Renal pelvis (tissue), 4 donors: ENCODE data around the gene CDK18. TPM values are rescaled to one million over a fixed set of nuclear protein-coding genes. Genes with fewer than 3 reads are reported as not detected.

ENCODE experiments used
- DNase-seq: peaks from one replicate; pipeline ENCODE4 v3.0.0-alpha.2; 2013
- polyA plus RNA-seq, 3 donors: library from polyadenylated mRNA; unstranded; fragments of 120-200 nt; gene quantifications; one replicate each; pipeline ENCODE4 v1.2.1, GENCODE V29; 2013; ENCODE audit not compliant: insufficient read length in 3 of 3

Gene CDK18
- polyA plus RNA-seq, 3 donors, result 28.3 to 35.6 (median 32.7) TPM

DNA sequence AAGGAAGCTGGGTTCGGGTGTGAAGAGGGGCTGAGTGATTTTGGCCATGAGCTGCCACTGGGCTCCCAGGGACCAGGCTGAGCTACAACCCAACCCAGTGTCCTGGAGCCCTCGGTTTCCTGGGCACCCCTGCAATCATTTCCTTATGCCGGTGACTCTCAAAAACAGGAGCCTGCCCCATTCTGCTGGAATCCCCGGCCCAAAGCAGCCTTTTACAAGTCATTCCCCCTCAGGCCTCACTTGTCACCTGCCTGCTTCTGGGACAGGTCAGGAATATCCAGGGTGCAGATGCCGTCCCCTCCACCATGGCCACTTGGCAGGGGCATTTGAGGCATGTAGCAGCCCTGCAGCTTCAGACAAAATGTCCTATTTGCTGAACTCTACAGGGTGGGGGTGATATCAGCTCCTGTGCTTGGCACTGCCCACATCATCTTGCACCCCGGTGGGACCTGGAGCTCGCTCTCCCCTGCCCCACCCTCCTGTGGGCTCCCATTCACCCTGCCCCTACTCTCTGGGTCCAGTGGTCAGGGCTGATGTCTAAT, 30.0 kb downstream of the CDK18 start:
- no peak for DNase-seq

DNA sequence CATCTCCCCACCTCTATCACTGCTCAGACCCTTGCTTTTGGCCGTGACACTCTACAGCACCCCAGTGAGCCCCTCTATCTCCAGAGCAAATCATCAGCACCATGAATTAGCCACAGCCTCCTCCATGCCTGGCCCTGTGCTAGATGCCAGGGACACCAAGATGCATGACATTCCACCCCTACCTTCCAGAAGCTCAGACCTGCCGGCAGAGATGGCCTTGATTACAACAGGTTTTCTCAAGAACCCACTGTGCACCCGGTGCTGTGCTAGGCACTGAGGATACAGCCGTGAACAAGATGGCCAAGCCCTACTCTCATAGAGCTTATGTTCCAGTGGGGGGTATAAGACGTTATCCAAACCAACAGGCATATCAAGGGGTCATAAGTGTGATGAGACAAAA, 30.6 kb downstream of the CDK18 start:
- DNase-seq, result no peak

DNA sequence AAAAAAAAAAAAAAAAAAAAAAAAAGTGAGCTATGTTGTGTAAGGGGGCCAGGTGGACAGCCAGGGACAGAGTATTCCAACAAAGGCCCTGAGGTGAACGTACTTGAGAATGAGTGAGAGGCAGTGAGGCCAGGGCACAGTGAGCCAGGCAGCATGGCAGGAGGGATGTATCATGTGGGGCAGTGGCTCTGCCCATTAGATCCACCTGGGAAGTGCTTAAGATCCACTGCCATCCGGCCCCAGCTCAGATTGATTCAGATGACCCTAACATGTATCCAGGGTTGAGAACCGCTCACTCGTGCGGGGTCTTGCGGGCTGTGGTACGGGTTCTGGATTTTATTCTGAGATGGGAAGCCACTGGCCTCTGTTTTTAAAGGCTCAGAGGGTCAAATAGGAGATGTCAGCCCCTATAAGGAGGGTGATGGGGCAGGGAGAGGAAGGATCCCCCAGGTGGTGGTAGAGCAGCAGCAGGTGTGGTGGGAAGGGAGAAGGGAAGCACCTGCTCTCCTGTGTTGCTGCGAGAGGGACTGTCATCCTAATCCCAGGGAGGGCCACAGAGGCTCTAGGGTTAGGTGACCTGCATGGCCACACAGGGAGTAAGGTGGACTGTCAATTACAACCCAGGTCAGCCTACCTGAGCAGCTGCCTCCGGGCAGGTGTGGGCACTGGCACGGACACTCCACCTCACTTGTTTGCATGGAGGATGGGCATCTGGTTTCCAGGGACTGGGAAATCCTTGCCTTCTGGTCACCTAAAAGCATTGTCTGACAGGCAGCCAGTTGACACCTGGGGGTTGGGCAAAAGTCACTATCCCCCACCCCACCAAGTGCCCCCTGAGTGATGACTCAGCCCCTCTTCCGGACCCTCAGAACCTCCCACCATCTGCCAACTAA, 31.6 kb downstream of the CDK18 start:
- no peak for DNase-seq

DNA sequence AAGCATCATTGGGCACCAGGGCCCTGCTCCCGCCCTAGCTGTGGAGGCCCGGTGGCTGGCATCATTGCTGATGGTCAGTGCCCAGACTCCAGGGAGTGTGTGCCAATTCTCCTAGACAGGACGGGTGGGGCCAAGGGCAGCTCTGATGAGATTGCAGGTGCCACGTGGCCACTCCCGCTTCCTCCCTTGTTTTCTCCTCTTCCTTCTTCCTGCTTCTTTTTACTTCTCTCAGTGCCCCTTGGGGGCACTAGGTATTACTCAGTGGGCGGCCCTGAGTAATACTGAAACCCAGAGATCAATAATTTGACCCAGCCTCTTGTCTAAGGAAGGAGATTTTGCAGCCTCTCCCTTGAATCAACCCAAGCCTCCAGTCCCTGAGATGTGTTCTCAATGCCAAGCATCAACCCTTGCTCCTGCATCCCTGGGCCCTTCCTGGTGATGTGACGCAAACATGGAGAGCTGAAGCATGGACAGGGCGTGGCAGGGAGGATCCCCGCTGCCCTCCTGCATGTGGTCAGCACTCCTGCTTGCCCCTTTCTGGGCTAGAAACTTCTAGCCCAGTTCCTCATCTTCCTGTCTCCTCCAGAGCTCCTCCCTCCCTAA, 32.4 kb downstream of the CDK18 start:
- DNase-seq, result no peak

DNA sequence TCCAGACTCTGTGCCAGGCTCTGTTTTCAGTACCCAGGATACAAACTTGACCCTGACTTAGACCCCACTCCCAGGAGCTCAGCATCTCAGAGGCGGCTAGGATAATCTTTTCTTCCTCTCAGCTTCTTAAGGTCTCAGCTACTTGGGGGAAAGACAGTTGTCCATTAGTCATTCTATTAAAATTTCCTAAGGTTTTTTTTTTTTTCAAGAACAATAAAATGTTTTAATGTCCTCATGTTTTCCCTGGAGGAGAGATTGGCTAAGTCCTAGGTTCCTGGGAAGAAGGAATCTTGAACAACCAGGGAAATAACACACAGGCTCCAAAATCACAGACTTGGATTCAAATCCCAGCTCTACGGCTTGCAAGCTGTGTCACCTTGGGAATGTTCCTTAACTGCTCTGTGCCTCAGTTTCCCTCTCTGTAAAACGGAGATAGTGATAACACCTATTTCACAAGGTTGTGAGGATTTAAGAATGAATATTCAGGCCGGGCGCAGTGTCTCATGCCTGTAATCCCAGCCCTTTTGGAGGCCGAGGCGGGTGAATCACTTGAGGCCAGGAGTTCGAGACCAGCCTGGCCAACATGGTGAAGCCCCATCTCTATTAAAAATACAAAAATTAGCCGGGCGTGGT, 33.0 kb downstream of the CDK18 start:
- DNase-seq, result no peak

DNA sequence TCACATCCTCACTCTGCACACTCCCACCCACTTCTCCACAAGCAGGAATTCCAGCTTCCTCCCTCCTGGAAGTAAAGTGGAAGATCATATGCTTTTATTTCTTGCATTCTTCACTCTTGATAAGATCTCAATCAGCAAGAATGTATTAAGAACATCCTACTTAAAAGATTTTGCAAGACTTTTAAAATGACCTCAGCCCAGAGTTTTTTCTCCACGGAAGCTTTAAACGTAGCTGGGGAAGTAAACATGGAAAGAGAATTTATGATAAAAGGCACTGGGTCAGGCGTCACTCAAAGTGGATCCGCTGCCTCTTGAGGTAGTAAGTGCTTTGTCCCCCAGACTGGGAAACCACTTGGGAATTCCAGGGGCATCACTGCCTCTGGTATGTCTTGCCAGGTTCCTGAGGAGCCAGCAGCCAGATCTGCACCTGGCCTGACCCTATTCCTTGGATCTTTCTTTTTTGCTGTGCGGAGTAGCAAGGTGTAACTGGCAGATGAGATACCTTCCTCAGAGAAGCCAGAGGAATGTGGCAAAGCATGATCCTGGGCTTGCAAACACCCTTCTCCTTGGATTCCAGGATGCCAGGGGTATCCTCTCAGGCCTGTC, 33.9 kb downstream of the CDK18 start:
- DNase-seq, result no peak

DNA sequence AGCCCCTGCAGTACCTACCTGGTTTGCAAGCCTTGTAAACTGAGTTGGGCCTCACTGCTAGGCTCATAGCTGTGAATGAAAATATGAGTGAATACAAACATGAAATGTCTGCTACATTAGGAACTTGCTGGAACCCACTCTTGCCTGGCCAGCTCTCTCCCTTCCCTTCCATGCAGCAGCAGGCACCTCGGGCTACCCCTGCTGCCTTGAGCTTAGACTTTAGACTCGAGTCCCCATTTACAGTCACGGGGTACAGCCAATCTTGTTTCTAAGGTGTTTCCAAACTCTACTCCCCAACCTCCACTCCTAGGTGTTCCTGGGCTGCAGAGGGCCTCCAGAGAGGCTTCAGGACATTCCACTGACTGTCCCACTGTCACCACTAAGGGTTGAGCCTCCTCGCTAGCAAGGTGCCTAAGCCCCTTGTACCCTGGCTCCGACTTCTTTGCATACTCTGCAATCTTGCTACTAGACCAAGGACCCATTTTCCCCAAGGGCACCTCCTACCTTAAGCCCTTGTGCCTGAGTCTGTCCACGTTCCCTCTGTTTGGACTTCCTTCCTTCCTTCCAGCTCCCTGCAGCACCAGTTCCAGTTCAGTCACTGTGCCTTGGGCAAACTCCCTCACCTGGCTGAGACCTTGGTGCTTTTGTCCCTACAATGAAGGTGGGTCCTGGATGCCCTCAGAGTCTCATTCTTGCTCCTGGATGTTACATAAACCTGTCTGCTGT, 36.9 kb downstream of the CDK18 start:
- no peak for DNase-seq

DNA sequence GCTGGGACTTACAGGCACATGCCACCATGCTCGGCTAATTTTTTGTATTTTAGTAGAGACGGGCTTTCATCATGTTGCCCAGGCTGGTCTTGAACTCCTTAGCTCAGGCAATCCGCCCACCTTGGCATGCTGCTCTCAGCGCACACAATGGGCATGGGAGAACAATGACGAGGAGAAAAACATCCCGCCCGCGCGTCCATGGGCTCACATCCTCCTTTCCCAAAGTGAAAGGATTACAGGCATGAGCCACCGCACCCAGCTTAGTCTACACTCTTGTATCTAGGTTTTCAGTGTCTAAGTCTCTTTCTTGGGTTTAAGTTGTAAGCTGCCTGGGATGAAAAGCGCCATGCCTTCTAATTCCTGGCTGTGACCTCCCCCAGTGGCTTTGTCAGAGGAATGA, 37.9 kb downstream of the CDK18 start:
- no peak for DNase-seq

DNA sequence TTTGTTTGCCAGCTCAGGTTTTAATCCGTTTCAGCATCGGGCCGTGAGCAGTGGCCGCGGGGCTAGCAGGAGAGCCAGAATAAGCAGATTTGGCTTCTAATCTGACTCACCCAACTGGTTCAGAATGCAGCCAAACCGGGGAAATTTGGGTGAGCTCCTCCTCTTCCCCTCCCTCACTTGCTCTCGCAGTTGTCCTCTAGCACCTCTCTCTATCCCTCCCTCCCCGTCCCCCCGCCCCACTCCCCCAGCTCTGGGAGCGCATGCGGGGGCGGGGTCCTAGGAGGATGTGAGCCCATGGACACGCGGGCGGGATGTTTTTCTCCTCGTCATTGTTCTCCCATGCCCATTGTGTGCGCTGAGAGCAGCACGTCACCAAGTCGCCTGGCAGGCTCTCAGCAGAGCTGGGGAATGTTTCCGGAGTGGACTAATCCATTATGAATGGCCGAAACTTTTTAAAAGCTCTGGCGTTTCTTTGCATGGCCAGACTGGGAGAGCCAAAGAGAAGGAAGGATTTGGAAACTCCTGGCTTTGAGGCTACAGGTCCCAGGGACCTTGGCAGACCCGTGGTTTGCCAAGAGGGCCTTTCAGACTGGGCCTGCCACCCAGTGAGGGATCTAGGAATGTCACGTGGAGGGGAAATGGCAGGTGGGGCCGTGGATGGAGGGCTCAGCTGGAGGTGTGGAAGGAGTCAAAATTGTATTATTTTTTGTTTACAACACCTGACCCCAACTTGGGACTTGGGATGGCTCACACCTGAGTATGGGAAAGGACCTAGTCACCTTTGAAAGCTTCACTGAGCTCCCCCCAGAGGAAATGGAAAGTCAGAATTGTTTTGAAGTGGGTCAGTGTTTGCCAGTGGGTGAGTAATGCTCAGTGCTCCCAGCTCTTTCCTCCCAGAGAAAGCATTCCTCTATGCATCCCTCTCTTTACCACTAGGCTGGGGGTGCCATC, 39.2 kb downstream of the CDK18 start:
- DNase-seq, result peak; percentile 81

DNA sequence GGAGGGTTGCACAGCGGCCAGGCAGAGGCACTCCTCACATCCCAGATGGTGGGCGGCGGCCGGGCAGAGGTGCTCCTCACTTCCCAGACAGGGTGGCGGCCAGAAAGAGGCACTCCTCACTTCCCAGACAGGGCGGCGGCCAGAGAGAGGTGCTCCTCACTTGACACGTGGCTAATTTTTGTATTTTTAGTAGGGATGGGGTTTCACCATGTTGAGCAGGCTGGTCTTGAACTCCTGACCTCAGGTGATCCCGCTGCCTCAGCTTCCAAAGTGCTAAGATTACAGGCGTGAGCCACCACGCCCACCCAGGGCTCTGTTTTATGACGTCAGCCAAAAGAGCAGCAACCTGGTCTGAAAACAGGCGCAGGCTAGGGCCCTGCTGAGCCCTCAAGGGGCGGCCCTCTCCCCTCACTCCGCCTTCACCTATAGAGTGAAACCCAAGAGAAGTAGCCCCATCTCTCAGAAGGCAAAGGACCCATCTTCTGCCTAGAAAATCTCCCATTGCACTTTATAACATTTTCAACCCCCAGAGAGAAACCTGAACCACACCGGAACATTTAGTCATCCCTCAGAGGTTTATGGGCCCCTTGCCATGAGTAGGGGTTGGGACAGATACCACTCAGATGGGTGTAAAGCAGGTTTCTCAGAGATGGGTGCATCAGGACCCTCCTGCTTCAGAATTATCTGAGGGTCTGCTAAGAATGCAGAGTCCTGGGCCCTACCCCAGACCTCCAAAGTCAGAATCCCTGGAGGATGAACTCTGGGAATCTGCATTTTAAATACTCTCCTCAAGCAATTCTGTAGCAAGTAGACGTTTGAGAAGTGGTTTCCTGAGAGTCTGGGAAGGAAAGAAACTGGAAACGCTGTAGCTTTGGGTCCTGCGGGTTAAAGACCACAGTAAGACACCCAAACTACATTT, 40.8 kb downstream of the CDK18 start:
- no peak for DNase-seq

DNA sequence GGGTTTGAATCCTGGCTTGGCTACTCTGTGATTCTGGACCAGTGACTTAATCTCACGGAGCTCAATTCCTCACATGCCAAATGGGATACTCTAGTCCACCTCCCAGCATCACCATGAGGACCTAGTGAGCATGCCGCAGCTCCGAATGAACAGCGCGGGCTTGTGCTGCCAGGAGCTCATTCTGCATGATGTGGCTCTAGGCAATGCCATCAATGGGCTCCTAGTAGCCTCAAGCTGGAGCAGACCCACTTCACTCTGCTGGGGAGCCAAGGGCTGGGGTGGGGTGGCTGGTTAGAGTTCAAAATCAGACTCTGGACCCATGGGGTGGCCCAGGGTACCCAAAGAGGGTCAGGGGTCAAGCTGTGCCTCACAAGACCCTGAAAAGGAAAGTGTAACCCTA, 41.5 kb downstream of the CDK18 start:
- no peak for DNase-seq

DNA sequence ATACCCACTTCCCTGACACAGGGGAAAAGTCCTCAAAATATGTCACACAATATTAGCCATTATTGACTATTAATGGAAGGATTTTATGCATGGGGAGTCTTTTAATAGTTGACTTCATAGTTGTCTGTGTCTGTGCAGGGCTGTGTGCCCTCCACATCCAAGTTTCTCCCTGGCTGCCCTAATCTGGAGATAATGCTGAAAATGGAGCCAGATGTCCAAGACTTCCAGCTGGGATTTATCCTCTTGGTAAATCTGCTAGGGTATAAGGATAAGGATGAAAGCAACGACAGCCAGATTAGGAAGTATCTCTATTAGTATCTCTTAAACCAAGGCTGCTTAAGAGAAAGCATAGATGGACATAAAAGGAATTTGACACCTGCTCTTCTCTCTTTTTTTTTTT, 42.1 kb downstream of the CDK18 start:
- no peak for DNase-seq

DNA sequence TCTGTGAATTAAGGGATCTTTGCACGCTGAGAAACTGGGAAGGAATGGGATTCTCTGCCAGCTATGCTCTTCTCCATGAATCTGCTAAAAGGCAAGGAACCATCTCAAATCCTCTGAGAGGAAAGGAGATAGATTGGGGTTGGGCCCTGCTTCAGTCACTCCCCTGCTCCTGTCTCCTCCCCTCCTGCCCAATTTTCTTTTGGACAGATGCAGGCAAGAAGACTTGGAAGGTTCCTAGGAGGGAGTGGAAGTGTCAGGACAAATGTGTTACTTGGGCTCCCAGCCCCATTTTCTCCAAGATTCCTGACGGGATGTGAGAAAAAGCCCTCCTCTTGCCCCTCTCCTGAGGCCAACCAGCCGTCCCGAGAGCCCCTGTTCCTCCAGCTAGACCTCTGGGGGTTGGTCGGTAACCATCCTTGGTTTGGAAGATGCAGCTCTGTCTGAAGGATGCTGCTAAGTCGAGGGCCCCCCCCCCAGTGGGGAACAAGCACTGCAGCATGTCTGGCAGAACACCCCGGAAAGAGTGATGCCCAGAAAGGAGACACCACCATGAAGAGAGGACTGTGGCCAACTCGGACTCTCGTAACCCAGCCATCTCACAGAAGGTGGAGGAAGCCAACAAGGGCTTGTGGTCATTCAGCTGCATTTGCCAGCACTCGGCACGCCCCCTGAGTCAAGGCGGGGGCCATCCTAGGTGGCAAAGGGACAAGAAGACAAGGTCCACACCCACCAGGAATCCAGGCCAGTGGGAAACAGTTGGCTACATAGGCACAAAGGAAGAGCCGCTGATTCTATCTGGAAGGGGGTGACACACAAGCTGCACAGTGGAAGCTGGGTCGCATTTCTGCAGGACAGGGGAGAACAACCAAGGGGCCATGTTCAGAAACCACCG, 43.7 kb downstream of the CDK18 start:
- DNase-seq, result no peak

DNA sequence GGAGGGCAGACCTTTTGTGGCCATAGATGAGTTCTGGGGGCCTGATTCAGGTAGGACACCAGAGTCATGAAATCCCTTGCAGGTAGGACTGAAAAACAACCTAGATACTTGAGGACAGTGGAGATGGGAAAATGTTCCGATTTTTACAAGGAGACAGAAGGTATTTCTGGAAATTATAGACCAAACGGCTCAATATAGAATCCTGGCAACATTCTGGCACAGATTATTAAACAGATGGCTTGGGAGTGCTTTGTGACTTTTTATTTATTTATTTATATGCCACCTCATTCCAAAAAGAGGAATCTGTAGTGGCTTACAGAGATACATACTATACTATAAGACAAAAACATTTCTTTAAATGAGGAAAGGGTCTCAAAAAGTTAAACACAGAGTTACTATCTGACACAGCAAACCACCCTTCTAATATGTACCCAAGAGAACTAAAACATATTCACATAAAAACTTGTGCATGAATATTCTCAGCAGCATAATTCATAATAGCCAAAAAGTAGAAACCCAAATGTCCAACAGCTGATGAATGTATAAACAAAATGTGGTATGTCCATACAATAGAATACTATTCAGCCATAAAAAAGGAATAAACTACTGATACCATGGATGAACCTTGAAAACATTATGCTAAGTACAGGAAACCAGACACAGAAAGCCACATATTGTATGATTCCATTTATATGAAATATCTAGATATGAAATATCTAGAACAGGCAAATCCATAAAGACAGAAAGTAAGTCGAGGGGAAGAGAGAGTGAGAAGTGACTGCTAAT, 49.8 kb downstream of the CDK18 start:
- no peak for DNase-seq

DNA sequence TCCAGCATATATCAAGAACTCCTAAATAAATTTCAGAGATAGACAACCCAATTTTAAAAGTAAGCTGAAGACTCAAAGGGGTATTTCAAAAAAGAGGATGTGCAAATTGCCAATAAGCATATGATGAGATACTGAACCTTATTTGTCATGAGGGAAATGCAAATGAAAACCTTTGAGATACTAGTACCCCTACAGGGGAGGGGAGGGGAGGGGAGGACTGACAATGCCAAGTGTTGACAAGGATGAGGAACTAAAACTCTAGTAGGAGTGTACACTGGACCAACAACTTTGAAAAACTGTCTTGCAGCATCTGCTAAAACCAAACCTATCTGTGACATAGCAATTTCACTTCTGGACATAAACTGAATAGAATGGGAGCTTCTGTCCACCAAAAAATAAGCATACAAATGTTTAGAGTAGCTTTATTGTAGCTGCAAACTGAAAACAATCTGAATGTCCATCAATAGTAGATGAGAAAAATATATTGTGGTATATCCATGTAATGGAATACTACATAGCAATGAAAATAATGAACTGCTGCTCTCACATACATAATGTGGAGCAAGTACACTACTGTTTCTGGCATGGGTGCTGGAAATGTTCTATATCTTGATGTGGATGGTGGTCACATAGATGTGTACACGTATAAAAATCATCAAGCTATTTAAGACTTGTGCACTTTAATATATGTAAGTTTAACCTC, 57.2 kb downstream of the CDK18 start:
- no peak for DNase-seq

DNA sequence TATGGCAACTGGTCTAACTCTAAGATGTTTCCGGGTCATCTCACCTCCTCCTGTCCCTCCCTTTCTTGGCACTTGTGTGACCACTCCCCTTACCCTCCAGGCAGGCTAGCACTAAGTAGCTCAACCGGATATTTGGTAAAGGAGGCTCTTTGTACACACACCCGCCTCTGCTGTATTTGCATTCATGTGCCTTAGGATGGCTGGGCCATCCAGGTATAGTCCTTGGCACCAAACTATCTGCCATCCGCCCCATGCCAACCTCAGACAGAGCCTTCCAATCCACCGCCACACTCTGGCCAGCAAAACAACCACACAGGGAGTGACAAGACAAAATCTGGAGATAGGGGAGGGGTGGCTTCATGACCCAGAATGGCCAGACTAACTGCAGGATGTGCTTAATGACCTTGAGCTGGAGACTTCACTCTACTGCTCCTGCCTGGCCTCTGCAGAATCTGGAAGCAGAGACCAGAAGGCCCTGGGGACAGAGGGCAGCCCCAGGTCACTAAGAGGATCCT, 59.5 kb downstream of the CDK18 start:
- no peak for DNase-seq

DNA sequence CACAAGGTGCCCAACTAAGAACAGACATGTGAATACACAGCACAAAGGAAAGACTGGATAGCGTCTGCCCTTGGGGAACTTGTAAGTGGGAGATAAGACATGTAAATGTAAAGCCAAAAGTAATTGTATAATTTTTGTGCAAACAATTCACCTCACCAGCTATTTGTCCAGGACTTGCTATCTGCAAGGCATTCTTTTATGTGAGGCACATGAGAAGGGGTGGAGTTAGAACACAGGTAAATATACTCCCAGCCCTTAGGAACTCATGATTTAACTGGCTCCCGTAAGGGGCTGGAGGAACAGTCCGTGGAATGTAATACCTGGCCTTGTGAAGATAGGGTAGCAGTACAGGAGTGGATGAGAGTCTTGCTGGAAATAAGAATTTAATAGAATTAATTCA, 61.3 kb downstream of the CDK18 start:
- no peak for DNase-seq
